IPS-18a (cell line): ENCODE results near the gene TNFRSF12A.
"Not testable (repeated sequence)": the region's sequence is repeated elsewhere in the genome, so short reads cannot be mapped to it uniquely, and the experiment has no call there.

Experiments used
- H3K27ac ChIP-seq: one replicate; pipeline ENCODE4 v1.5.1; 2013; ENCODE audit warnings: low read length
- H3K27me3 ChIP-seq: one replicate; pipeline ENCODE4 v1.6.1; 2013; ENCODE audit warnings: mild to moderate bottlenecking, low read length; ENCODE audit not compliant: control insufficient read depth, insufficient read depth
- H3K36me3 ChIP-seq: one replicate; pipeline ENCODE4 v1.6.1; 2013; ENCODE audit warnings: low read depth, low read length; ENCODE audit not compliant: control insufficient read depth
- H3K4me1 ChIP-seq: one replicate; pipeline ENCODE4 v1.6.1; 2013; ENCODE audit warnings: low read depth, low read length; ENCODE audit not compliant: control insufficient read depth
- H3K4me3 ChIP-seq: one replicate; pipeline ENCODE4 v1.5.1; 2013; ENCODE audit warnings: low read length
- H3K9ac ChIP-seq: one replicate; pipeline ENCODE4 v1.6.1; 2013; ENCODE audit warnings: mild to moderate bottlenecking, low read length, moderate library complexity
- H3K9me3 ChIP-seq: one replicate; pipeline ENCODE4 v1.6.1; 2013; ENCODE audit warnings: low read depth, low read length; ENCODE audit not compliant: control insufficient read depth

TNFRSF12A gene

DNA sequence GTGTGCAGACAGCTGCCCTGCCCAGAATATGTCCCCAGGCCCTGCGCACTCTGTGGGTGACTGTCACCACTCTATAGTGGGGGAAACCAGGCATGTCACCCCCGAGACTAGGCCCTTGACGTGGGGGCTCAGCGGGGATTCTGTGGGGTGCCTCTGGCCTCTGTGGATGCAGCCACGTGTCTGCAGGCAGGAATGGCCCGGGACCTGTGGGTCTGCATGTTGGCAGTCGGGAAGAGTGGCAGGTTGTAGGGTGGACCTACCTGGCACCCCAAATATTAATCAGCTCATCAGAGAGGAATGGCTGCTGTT is 46.2 kb downstream of the TNFRSF12A start:
- Histone ChIP-seq H3K27ac (no peak overlapping the region), H3K9ac (no peak overlapping the region), H3K4me3 (no peak overlapping the region), H3K27me3 (no peaks in the 10 kb centered on the region), H3K36me3 (no peaks in the 10 kb centered on the region), H3K4me1 (peaks cover 5% of the 10 kb centered on the region), H3K9me3 (no peaks in the 10 kb centered on the region)

DNA sequence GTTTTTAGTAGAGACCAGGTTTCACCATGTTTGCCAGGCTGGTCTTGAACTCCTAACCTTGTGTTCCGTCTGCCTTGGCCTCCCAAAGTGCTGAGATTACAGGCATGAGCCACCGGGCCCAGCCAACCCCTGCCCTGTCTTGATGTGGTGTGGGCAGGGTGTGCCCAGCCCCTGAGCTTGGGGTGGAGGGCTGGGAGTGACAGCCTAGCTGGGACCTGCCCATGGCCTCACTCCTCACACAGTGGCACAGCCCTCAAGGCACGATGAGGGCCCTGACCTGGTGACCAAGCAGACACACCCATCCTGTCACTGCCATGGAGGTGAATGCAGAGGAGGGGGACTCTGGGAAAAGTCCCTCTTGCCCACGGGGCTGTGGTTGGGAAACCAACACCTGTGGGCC is 48.3 kb downstream of the TNFRSF12A start:
- no peaks in the 10 kb centered on the region for H3K27me3 ChIP-seq
- H3K9ac ChIP-seq = no peak overlapping the region
- H3K4me3 ChIP-seq = no peak overlapping the region
- no peaks in the 10 kb centered on the region for H3K36me3 ChIP-seq
- no peaks in the 10 kb centered on the region for H3K9me3 ChIP-seq
- peaks cover 5% of the 10 kb centered on the region for H3K4me1 ChIP-seq
- no peak overlapping the region for H3K27ac ChIP-seq

DNA sequence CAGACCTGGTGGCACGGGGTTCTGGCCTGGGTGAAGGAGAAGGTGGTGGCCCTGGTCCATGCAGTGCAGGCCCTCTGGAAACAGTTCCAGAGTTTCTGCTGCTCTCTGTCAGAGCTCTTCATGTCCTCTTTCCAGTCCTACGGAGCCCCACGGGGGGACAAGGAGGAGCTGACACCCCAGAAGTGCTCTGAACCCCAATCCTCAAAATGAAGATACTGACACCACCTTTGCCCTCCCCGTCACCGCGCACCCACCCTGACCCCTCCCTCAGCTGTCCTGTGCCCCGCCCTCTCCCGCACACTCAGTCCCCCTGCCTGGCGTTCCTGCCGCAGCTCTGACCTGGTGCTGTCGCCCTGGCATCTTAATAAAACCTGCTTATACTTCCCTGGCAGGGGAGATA is 49.0 kb downstream of the TNFRSF12A start:
- not testable (repeated sequence) for H3K9ac ChIP-seq, H3K9me3 ChIP-seq, H3K27me3 ChIP-seq, H3K4me1 ChIP-seq, H3K27ac ChIP-seq, H3K4me3 ChIP-seq, H3K36me3 ChIP-seq

- H3K4me1 ChIP-seq = no peaks in the 10 kb centered on the region
- no peak overlapping the region for H3K9ac ChIP-seq
- H3K27me3 ChIP-seq = no peaks in the 10 kb centered on the region
- no peak overlapping the region for H3K4me3 ChIP-seq
- H3K36me3 ChIP-seq = no peaks in the 10 kb centered on the region
- no peak overlapping the region for H3K27ac ChIP-seq
- H3K9me3 ChIP-seq = no peaks in the 10 kb centered on the region
Measured at GRCh38 chr16:3070608-3071111, 50.5 kb downstream of the TNFRSF12A start.

DNA sequence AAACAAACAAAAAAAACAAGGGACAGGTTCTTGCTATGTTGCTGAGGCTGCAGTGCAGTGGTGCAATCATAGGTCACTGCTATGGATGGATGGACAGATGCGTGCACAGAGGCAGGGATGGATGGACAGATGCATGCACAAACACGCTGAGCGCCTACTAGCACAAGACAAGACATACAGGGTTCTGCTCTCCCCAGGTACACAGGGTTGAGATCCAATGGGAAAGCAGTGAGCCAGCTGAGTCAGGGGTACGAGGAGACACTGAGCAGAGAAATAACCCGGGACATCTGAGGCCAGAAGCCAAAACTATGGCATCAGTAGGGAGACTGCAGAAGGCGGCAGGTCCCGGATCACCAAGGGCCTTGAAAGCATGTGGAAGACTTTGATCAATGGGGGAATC is 51.5 kb downstream of the TNFRSF12A start:
- Histone ChIP-seq H3K36me3 (no peaks in the 10 kb centered on the region), H3K27me3 (no peaks in the 10 kb centered on the region), H3K4me1 (no peaks in the 10 kb centered on the region), H3K9ac (no peak overlapping the region), H3K9me3 (no peaks in the 10 kb centered on the region), H3K4me3 (no peak overlapping the region), H3K27ac (no peak overlapping the region)
